Measurements from ENCODE around the gene PLXDC2.

Gene PLXDC2

GRCh38 chr10:19911886-19912285 is 95.7 kb downstream of the PLXDC2 start:
- no peak for DNase-seq (ENCODE audit: low read depth)

GRCh38 chr10:19913987-19914386 is 97.8 kb downstream of the PLXDC2 start:
- DNase-seq (ENCODE audit: low read depth) = no peak

GRCh38 chr10:19915125-19915524 is 98.9 kb downstream of the PLXDC2 start:
- no peak for DNase-seq (ENCODE audit: low read depth)

- no peak for DNase-seq (ENCODE audit: low read depth)
Measured at GRCh38 chr10:19915816-19916215, 99.6 kb downstream of the PLXDC2 start.

- no peak for DNase-seq (ENCODE audit: low read depth)
Measured at GRCh38 chr10:19917751-19918478, 101.7 kb downstream of the PLXDC2 start.

- no peak for DNase-seq (ENCODE audit: low read depth)
Measured at GRCh38 chr10:19918794-19919193, 102.6 kb downstream of the PLXDC2 start.

- DNase-seq (ENCODE audit: low read depth) = no peak
Measured at GRCh38 chr10:19919671-19920070, 103.4 kb downstream of the PLXDC2 start.

- DNase-seq (ENCODE audit: low read depth) = no peak
Measured at GRCh38 chr10:19920075-19920726, 104.0 kb downstream of the PLXDC2 start.

GRCh38 chr10:19921300-19922140 is 105.3 kb downstream of the PLXDC2 start:
- no peak for DNase-seq (ENCODE audit: low read depth)

GRCh38 chr10:19922236-19922963 is 106.2 kb downstream of the PLXDC2 start:
- DNase-seq (ENCODE audit: low read depth) = no peak

GRCh38 chr10:19925064-19925463 is 108.8 kb downstream of the PLXDC2 start:
- DNase-seq (ENCODE audit: low read depth) = no peak

GRCh38 chr10:19928936-19929335 is 112.7 kb downstream of the PLXDC2 start:
- DNase-seq (ENCODE audit: low read depth) = no peak

- DNase-seq (ENCODE audit: low read depth) = no peak
Measured at GRCh38 chr10:19929506-19930140, 113.4 kb downstream of the PLXDC2 start.

- no peak for DNase-seq (ENCODE audit: low read depth)
Measured at GRCh38 chr10:19930936-19931893, 115.0 kb downstream of the PLXDC2 start.

- DNase-seq (ENCODE audit: low read depth) = no peak
Measured at GRCh38 chr10:19931894-19932590, 115.8 kb downstream of the PLXDC2 start.

GRCh38 chr10:19932806-19933371 is 116.7 kb downstream of the PLXDC2 start:
- DNase-seq (ENCODE audit: low read depth) = no peak

- DNase-seq (ENCODE audit: low read depth) = no peak
Measured at GRCh38 chr10:19933772-19934171, 117.5 kb downstream of the PLXDC2 start.

GRCh38 chr10:19935176-19935575 is 118.9 kb downstream of the PLXDC2 start:
- DNase-seq (ENCODE audit: low read depth) = no peak

GRCh38 chr10:19936289-19936688 is 120.1 kb downstream of the PLXDC2 start:
- no peak for DNase-seq (ENCODE audit: low read depth)

- no peak for DNase-seq (ENCODE audit: low read depth)
Measured at GRCh38 chr10:19937989-19938388, 121.8 kb downstream of the PLXDC2 start.
